ENCODE measurements around the gene RANBP3. TPM values are rescaled to one million over a fixed set of nuclear protein-coding genes. Genes with fewer than 3 reads are reported as not detected.
"Not testable (repeated sequence)": the region's sequence is repeated elsewhere in the genome, so short reads cannot be mapped to it uniquely, and the experiment has no call there.

Gene RANBP3
- total RNA-seq, 4 donors from 2014 or later = 55.6 to 85.0 (median 78.0) TPM

DNA sequence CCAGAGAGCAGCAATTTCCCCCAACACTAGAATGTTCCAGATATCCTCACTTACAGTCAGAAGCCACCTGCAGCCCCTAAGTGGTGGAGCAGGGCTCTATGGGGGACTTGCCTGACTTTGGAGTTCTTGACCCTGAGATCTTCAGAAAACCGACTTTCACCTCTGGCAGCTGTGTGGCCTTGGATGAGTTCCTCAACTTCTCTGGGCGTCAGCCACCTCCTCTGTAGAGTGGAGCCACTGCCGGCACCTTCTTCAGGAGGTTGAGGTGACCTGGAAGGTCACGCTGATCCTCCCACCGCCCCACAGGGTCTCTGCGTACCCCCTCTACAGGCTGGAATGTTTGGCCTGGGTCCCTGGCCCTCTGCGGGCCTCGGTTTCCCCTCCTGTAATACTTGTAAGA lies 100.5 kb downstream of the RANBP3 start:
- Histone ChIP-seq H3K9me3 (no peaks in the 10 kb centered on the region), H3K27me3 (peaks cover 23% of the 10 kb centered on the region), H3K27ac (no peak overlapping the region), H3K4me1 (peaks cover 9% of the 10 kb centered on the region), H3K4me3 (no peak overlapping the region), H3K36me3 (no peaks in the 10 kb centered on the region)
- TF ChIP-seq POLR2A (IDR thresholded peaks at IDR 0.05) (no peak), CTCF (IDR thresholded peaks at IDR 0.05) (no peak), EP300 (IDR thresholded peaks at IDR 0.05) (no peak), POLR2AphosphoS5 (IDR thresholded peaks at IDR 0.05) (no peak)
- no peak for DNase-seq (ENCODE audit: low spot score in 2 of 2)
- 88% methylated on average over 8 of the region's 8 CpGs for WGBS

GRCh38 chr19:5874496-5874895 lies 103.4 kb downstream of the RANBP3 start:
- H3K27me3 ChIP-seq; H3K4me1 ChIP-seq; H3K36me3 ChIP-seq; H3K27ac ChIP-seq; H3K9me3 ChIP-seq; DNase-seq (ENCODE audit: low spot score in 2 of 2); H3K4me3 ChIP-seq: not testable (repeated sequence)
- 64% methylated on average over 7 of the region's 7 CpGs for WGBS

DNA sequence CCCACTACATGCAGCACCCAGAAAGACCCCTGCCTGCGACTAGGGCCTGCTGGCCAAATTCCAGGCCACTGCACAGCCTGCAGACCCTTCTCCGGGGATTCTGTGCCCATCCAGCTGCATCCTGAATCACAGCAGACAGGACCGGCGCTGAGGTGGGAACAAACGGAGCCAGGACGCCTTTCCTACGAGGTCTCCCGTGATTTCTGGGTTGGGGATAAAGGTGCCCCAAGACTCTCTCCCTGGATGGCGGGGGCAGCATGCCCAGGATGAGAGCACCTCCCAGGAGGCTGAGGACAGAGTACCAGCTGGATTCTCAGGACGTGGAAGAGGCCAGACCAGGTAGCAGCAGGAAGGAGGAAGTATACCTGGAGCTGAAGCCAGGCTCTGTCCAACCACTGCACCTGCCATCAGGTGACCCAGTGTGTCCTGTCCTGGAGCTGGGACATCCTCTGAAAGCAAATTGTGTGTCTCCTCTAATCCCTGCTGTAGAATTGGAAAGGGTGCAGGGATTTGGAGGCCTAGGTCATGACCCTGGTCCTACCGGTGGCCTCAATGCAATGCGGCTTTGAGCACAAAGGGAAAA lies 104.2 kb downstream of the RANBP3 start:
- H3K9me3 ChIP-seq = no peaks in the 10 kb centered on the region
- 94% methylated on average over 12 of the region's 12 CpGs for WGBS
- no peak for TF ChIP-seq CTCF (IDR thresholded peaks at IDR 0.05)
- no peak for TF ChIP-seq EP300 (IDR thresholded peaks at IDR 0.05)
- TF ChIP-seq POLR2A (IDR thresholded peaks at IDR 0.05) = no peak
- TF ChIP-seq POLR2AphosphoS5 (IDR thresholded peaks at IDR 0.05) = no peak
- H3K27me3 ChIP-seq = peaks cover under 1% of the 10 kb centered on the region
- H3K36me3 ChIP-seq = no peaks in the 10 kb centered on the region
- H3K27ac ChIP-seq = no peak overlapping the region
- no peak for DNase-seq (ENCODE audit: low spot score in 2 of 2)
- H3K4me1 ChIP-seq = no peaks in the 10 kb centered on the region
- no peak overlapping the region for H3K4me3 ChIP-seq

GRCh38 chr19:5870986-5871394 lies 107.0 kb downstream of the RANBP3 start:
- DNase-seq (ENCODE audit: low spot score in 2 of 2) = no peak
- WGBS = 77% methylated on average over 12 of the region's 12 CpGs
- Histone ChIP-seq H3K27me3 (no peaks in the 10 kb centered on the region), H3K27ac (no peak overlapping the region), H3K4me3 (no peak overlapping the region), H3K36me3 (no peaks in the 10 kb centered on the region), H3K4me1 (no peaks in the 10 kb centered on the region), H3K9me3 (no peaks in the 10 kb centered on the region)
- TF ChIP-seq EP300 (IDR thresholded peaks at IDR 0.05) (no peak), POLR2AphosphoS5 (IDR thresholded peaks at IDR 0.05) (no peak), CTCF (IDR thresholded peaks at IDR 0.05) (no peak), POLR2A (IDR thresholded peaks at IDR 0.05) (no peak)

DNA sequence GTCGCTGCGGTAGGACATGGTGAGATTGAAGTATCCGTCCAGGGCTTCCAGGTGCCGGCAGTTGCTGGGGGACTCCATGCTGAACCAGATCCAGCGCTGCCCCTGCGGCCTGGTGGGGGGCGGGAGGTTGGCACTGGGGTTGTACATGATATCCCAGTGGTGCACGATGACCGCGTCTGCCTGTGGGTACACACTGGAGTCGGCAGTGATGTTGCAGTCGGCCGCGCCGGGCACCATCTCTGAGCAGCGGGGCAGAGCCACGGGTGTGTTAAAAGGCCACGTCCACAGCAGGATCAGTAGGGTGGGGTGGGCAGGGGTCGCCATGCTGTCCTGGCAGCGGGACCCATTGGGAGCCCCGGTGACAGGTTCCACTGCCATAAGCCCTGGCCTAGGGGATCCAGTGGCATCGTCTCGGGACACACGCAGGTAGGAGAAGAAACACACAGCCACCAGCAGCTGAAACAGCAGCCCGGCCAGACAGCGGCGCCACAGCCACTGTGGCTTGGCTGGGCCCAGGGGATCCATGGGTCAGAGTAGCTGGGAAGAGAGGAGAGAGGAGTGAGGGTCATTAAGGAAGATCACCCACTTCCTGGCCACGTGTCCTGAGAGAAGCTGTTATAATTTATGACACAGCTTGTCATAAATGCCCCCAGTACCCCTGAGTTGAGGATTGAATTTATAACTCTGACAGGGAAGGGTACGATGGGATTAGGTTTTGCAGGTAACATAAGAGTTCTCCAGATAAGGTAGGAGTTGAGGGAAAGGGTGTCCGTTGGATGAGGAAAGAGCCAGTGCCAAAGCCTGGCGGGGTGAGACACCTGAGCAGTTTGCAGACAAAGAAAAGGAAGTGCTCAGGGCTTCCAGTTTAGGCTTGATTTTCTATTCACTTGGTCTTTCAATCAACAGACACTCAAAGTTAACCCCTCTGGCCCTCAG lies 110.5 kb downstream of the RANBP3 start:
- no peak for DNase-seq (ENCODE audit: low spot score in 2 of 2)

More for the DNA sequence above, 110.5 kb downstream of the RANBP3 start:
- Histone ChIP-seq H3K4me3 (no peak overlapping the region), H3K36me3 (no peaks in the 10 kb centered on the region), H3K4me1 (no peaks in the 10 kb centered on the region), H3K27ac (no peak overlapping the region), H3K9me3 (no peaks in the 10 kb centered on the region), H3K27me3 (peaks cover 5% of the 10 kb centered on the region)
- WGBS = 70% methylated on average over 11 of the region's 31 CpGs
- TF ChIP-seq EP300 (IDR thresholded peaks at IDR 0.05) = no peak
- no peak for TF ChIP-seq POLR2A (IDR thresholded peaks at IDR 0.05)
- no peak for TF ChIP-seq POLR2AphosphoS5 (IDR thresholded peaks at IDR 0.05)
- TF ChIP-seq CTCF (IDR thresholded peaks at IDR 0.05) = no peak

Other genes with a start within 250 kb of the RANBP3 start
- gene PRR22, start 193.4 kb downstream of the RANBP3 start, total RNA-seq = 1 to 10 TPM; 2.0 to 5.1 (median 3.6) TPM
- gene DUS3L, start 187.0 kb downstream of the RANBP3 start, total RNA-seq = 10 to 100 TPM; 28.8 to 58.5 (median 43.8) TPM
- gene NRTN, start 173.1 kb downstream of the RANBP3 start, total RNA-seq = 1 to 10 TPM; 3.7 to 9.1 (median 6.6) TPM
- 1 to 10 TPM in 1 of 4 donors, under 1 TPM in 1, not detected in 2; 0.25 to 1.4 TPM for gene FUT6, start 138.4 kb downstream of the RANBP3 start, total RNA-seq
- gene FUT3, start 126.7 kb downstream of the RANBP3 start, total RNA-seq = 1 to 10 TPM in 3 of 4 donors, under 1 TPM in 1; 0.93 to 3.6 (median 1.4) TPM
- under 1 TPM in 1 of 4 donors, not detected in 3; 0.23 TPM for gene FUT5, start 107.6 kb downstream of the RANBP3 start, total RNA-seq
- gene NDUFA11, start 74.3 kb downstream of the RANBP3 start, total RNA-seq = 100 to 1,000 TPM in 3 of 4 donors, 10 to 100 TPM in 1; 80.9 to 245 (median 174) TPM
- gene VMAC, start 73.3 kb downstream of the RANBP3 start, total RNA-seq = 10 to 100 TPM in 2 of 4 donors, 1 to 10 TPM in 2; 7.4 to 15.4 (median 12.0) TPM
- gene CAPS, start 63.9 kb downstream of the RANBP3 start, total RNA-seq = 10 to 100 TPM in 2 of 4 donors, 1 to 10 TPM in 2; 7.2 to 36.5 (median 10.0) TPM
- 10 to 100 TPM; 28.8 to 62.0 (median 43.5) TPM for gene RFX2, start 132.4 kb upstream of the RANBP3 start, total RNA-seq
- not detected for gene ACSBG2, start 157.5 kb upstream of the RANBP3 start, total RNA-seq